SIG-M5 treated with dmso at 0.1 percent for 504 hours (cell line): ENCODE measurements around the gene SNX25.
"Not testable (repeated sequence)": the region's sequence is repeated elsewhere in the genome, so short reads cannot be mapped to it uniquely, and the experiment has no call there.

Experiments
- DNase-seq: peaks from one replicate; lab custom pipeline; 2025; ENCODE audit not compliant: unreplicated experiment; lab: John Stamatoyannopoulos, UW

Gene SNX25

DNA sequence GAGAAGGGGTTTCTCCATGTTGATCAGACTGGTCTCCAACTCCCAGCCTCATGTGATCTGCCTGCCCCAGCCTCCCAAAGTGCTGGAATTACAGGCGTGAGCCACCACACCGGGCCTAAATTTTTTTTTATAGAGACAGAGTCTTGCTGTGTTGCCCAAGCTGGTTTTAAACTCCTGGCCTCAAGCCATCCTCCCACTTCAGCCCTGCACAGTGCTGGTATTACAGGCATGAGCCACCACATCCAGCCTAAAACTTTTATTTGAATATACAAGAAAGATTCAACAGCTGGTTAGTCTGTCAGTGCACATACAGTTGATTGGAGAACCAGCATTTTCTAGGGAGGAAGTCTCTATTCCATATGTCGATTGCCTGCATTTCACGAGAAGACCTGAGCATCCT, 95.1 kb downstream of the SNX25 start:
- DNase-seq: no peak

GRCh38 chr4:185304944-185305690, 95.7 kb downstream of the SNX25 start:
- peak; percentile 24 for DNase-seq

DNA sequence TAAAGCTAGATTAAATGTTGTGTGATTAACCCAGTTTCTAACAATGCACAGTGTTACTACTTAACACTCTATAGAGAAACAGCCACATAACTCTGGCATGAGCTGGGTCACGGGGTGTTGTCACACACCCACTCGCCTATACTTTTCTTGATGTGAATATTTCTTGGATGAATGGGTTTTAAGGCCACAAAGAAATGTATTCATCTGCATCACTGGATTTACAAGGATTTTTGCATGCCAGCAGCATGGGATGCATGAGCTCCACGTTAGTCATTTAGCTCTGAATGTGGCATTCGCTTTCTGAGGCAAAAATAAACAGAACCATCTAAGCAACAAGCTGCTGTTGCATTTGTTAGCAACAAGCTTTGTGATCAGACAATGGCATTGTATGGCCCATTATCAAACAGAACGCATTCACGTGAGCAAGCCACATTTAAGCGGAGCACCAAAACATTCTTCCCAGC, 96.6 kb downstream of the SNX25 start:
- DNase-seq: no peak

- no peak for DNase-seq
Measured at GRCh38 chr4:185307136-185307950, 97.9 kb downstream of the SNX25 start.

GRCh38 chr4:185309770-185310169, 100.4 kb downstream of the SNX25 start:
- DNase-seq: no peak

DNA sequence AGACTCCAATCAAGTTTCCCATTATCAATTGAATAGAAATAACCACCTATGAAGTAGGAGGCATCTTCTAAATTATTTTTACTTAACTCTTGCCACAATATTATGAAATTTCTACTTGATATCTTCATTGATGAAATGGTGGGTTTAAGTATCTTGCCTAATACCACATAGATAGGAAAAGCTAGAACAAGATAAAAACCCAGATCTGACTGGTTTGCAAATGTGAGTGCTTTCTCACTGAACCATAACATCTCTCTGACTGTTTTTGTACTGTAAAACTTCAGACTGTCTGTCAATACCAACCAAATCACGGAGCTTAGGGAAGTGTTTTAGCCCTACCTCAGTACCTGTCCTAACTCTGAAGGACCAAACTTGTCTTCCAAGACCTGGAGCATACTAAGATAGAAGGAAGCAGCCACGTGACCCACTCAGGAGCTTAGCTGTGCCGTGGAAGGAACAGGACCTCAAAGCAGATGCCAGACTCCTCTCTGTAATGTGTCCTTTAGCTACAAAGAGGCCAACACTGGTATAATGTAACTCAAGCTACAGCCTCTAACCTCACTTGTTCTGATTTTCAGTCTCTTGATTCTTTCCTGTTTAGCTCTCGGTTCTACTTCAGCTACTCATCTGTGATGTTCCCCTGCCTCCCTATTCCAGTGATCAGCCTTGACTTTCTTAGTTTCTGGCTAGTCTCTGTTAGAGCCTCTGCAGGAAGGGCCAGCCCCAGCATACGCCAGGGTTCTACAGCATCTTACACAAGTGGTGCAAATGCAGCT, 101.9 kb downstream of the SNX25 start:
- no peak for DNase-seq

DNA sequence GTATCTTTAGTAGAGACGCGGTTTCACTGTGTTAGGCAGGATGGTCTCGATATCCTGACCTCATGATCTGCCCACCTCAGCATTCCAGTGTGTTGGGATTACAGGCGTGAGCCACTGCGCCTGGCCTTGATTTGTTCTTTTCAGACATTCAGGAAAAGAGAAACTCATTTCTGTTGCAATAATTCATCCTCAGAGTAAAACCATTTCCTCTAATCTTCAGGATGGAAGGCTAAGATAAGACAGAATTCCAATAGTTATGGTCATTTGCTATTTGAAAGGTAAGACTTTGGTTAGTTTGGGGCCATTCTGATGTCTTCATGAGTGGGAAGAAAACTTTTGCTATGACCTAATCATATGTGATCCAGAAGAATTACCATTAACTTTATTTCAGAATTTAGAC, 103.3 kb downstream of the SNX25 start:
- no peak for DNase-seq

- DNase-seq: not testable (repeated sequence)
Measured at GRCh38 chr4:185317462-185317861, 108.1 kb downstream of the SNX25 start.

DNA sequence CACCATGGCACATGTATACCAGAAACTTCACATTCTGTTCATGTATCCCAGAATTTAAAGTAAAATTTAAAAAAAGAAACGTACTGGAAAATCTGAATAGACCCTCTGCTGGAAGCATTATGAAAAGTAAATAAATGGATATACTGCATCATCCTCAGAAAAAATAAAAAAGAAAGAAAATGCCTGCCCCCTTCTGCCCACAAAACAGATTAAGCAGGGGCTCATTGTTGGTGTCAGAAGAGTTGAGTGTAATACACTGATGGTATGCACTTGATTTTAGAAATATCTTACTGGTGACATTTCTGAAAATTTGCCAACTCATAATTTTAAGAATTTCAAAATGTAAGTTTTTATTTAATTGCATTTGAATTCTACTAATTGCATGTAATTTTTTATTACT, 108.5 kb downstream of the SNX25 start:
- no peak for DNase-seq

GRCh38 chr4:185318679-185319078, 109.3 kb downstream of the SNX25 start:
- no peak for DNase-seq

DNA sequence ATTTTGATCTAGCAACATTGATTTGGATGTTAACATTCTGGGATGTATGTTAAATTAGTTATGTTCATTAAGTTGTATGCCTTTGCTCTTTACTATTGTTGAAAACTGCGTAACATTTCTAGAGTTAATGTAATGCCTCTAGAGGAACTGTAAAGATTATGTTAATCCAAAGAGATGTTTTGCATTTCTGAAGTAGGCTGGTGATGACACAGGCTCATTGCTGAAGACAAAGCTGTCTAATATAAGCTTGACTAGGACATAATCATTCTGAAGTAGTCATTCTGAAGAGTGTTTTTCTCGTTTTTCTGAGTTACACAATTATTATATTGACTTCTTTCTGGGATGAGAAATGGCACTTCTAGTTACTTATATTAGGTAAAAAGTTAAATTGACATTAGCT, 113.4 kb downstream of the SNX25 start:
- no peak for DNase-seq

GRCh38 chr4:185323606-185324005, 114.2 kb downstream of the SNX25 start:
- DNase-seq: no peak

DNA sequence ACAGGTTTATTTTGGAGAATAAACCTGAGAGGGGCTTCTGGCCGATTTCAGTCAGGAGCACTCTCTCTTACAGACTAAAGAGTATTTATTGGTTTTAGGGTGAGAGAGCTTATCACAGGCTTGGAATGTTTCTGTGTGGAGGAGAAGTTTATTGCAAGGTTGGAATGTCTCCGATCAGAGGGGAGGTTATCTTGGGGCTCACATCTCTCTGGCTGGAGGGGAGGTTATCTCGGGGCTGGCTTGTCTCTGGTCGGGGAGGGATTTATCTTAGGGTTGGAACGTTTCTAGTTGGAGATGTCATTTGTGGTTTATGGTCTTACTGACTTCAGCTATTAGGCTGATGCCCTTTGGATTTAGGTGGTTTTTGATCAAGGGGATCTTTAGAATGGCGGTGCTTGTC, 115.0 kb downstream of the SNX25 start:
- not testable (repeated sequence) for DNase-seq

- not testable (repeated sequence) for DNase-seq
Measured at GRCh38 chr4:185325721-185326120, 116.3 kb downstream of the SNX25 start.

DNA sequence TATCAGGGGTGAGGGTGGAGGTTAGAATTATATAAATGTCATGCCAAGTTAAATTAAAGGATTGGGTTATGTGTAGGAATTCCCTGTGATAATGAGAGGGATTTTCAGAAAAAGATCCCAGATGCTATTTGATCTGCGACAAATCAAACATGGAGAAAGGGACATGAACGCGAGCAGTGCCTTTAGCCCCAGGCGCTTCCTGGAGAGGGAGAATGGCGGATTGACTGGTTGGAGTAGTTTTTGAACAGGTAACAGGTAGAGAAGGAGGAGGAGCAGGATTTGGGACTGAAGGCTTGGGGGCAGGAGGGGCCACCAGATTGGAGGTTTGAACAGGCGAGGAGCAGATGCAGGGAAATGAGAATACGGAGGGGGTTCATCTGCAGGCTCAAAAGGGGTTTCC, 119.2 kb downstream of the SNX25 start:
- DNase-seq: no peak

DNA sequence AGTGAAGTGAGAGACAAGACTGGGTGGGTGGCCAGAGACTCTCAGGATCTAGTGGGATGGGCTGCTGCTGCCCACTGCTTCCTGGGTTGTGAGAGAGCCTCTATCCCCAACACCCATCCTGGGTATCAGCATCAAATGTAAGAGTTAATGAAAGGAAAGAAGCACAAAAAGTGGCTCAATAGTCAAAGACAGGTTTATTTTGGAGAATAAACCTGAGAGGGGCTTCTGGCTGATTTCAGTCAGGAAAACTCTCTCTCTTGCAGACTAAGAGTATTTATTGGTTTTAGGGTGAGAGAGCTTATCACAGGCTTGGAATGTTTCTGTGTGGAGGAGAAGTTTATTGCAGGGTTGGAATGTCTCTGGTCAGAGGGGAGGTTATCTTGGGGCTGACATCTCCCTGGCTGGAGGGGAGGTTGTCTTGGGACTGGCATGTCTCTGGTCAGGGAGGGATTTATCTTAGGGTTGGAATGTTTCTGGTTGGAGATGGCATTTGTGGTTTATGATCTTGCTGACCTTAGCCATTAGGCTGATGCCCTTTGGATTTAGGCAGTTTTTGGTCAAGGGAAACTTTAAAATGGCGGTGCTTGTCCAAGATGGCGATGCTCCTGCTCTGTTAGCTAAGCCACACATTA, 120.6 kb downstream of the SNX25 start:
- DNase-seq: not testable (repeated sequence)

DNA sequence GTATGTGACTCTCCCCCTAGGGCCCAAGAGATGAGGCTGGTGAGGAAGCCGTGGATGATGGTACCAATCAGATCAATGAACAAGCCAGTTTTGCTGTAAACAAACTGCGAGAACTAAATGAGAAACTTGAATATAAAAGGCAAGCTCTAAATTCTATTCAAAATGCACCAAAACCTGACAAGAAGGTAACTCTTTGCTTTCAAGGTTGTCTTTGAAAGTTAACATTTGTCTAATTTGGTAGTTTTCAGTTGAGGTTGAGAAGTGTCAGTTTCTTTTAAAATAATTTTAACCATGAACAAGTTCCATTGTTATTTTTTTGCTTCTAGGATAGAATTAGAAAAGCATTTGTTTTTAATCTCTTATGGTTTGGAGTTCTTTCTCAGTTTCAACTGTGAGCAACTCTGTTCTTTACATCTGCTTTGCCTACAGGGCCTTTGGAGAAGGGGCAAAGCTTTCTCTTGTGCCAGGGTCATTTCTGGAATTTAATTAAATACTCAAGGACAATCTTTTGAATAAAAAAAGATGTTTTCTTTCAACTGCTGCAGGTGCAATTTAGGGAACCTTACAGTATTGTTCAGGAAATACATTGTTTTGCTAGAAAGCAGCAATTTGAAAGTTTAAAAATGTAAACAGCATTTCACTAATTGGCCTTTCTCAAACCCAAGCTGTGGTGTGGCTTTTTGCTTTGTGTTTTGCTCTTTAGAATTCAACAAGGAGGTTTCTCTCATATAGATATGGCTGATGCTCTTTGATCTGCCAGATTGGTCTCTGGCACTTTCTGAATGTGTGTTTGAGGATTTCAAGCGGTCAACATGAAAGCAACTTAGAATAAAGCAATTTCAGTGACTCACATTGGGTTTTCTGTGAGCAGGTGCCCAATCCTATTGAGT, 123.4 kb downstream of the SNX25 start:
- no peak for DNase-seq

DNA sequence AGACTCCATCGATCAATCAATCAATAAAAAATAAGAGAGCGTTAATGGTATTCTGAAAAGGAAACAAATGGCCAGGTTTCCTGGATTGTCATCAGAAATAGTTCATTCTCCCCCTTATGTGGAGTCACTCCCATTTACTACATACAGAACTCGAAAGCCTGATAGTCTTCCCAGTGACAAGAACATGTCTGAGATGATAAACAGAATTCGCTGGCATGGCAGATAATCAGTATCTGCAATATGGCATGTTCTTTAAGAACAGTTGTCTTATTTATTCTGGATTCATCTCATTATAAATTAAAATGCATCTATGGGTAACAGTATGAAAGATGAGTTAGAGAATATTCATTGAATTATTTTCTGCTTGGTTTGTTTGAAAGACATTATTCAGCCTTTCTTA, 124.9 kb downstream of the SNX25 start:
- DNase-seq: no peak

GRCh38 chr4:185335579-185335978, 126.2 kb downstream of the SNX25 start:
- DNase-seq: no peak

GRCh38 chr4:185339941-185340340, 130.5 kb downstream of the SNX25 start:
- DNase-seq: no peak
